Esophagus (tissue), 2 donors: Measurements from ENCODE around the gene DYNLT4. TPM values are rescaled to one million over a fixed set of nuclear protein-coding genes. Genes with fewer than 3 reads are reported as not detected.

Experiments used
- H3K27ac ChIP-seq, 2 donors: one replicate each; pipeline ENCODE4 v1.5.1; 2013; ENCODE audit warnings: low read depth in 2 of 2, mild to moderate bottlenecking in 2 of 2, inconsistent platforms in 1 of 2, low read length in 1 of 2, moderate library complexity in 1 of 2
- H3K27me3 ChIP-seq, 2 donors: one replicate each; pipeline ENCODE4 v1.6.1; 2013; ENCODE audit warnings: low read length in 2 of 2, control low read depth in 1 of 2, mild to moderate bottlenecking in 1 of 2; ENCODE audit not compliant: insufficient read depth in 2 of 2, control insufficient read depth in 1 of 2
- H3K36me3 ChIP-seq, 2 donors: one replicate each; pipeline ENCODE4 v1.6.1; 2013; ENCODE audit warnings: low read length in 1 of 2; ENCODE audit not compliant: control insufficient read depth in 2 of 2, insufficient read depth in 2 of 2
- H3K4me1 ChIP-seq, 2 donors: one replicate each; pipeline ENCODE4 v1.6.1; 2013; ENCODE audit warnings: low read length in 1 of 2; ENCODE audit not compliant: control insufficient read depth in 2 of 2, insufficient read depth in 2 of 2
- H3K4me3 ChIP-seq, 2 donors: one replicate each; pipeline ENCODE4 v1.5.1; 2013; ENCODE audit warnings: low read length in 2 of 2, mild to moderate bottlenecking in 2 of 2, low read depth in 1 of 2, moderate library complexity in 1 of 2
- H3K9me3 ChIP-seq, 2 donors: one replicate each; pipeline ENCODE4 v1.6.1; 2013; ENCODE audit warnings: mild to moderate bottlenecking in 2 of 2, low read depth in 1 of 2, low read length in 1 of 2, moderate library complexity in 1 of 2; ENCODE audit not compliant: control insufficient read depth in 2 of 2, insufficient read depth in 1 of 2
- WGBS, 2 donors: extraction: QIAGEN DNeasy Blood & Tissue Kit; methylation state at CpG; one replicate each; pipeline ENCODE4 v1.1.7; 2013; 5-methylcytosine and 5-hydroxymethylcytosine counted together
- polyA plus RNA-seq, 2 donors: library from polyadenylated mRNA; stranded (reverse); fragments of 200-250 nt; gene quantifications; one replicate each; pipeline ENCODE4 v1.2.3, GENCODE V29; 2013
- donor health status: healthy with polysubstance abuse.
- donor health status: Bipolar disorder and iron deficiency.

Gene DYNLT4
- polyA plus RNA-seq = under 1 TPM; 0.14 to 0.26 TPM

GRCh38 chr1:44806704-44807363 is at the start of gene DYNLT4:
DYNLT4 (minus strand) TSS chr1:44807351; CDS start chr1:44806668, 683 bp downstream.
- H3K4me1 ChIP-seq = peaks cover 17 to 51% of the 10 kb centered on the region in 2 donors
- WGBS, 2 donors = 39 to 42% methylated on average over 7 of the region's 7 CpGs
- H3K9me3 ChIP-seq = no peaks in the 10 kb centered on the region
- H3K27me3 ChIP-seq = no peaks in the 10 kb centered on the region
- peaks cover 12 to 43% of the 10 kb centered on the region in 2 donors for H3K36me3 ChIP-seq
- peak within 1 kb of the TSS in 1 of 2 donors; percentile 5 for H3K4me3 ChIP-seq
- H3K27ac ChIP-seq = peak within 1 kb of the TSS; percentile 99 to 100

GRCh38 chr1:44855742-44856141 is 48.6 kb upstream of the DYNLT4 start:
- 78 to 85% methylated on average over 7 of the region's 7 CpGs for WGBS, 2 donors
- no peaks in the 10 kb centered on the region for H3K27me3 ChIP-seq
- H3K36me3 ChIP-seq = peaks cover 0 to 5% of the 10 kb centered on the region in 2 donors
- no peak overlapping the region for H3K27ac ChIP-seq
- H3K9me3 ChIP-seq = no peaks in the 10 kb centered on the region
- H3K4me3 ChIP-seq = no peak overlapping the region
- H3K4me1 ChIP-seq = no peaks in the 10 kb centered on the region

GRCh38 chr1:44854970-44855369 is 47.8 kb upstream of the DYNLT4 start:
- H3K4me1 ChIP-seq = no peaks in the 10 kb centered on the region
- H3K9me3 ChIP-seq = no peaks in the 10 kb centered on the region
- H3K27ac ChIP-seq = no peak overlapping the region
- no peak overlapping the region for H3K4me3 ChIP-seq
- peaks cover 0 to 7% of the 10 kb centered on the region in 2 donors for H3K36me3 ChIP-seq
- WGBS, 2 donors = 74 to 83% methylated on average over 1 of the region's 1 CpG
- no peaks in the 10 kb centered on the region for H3K27me3 ChIP-seq

- H3K36me3 ChIP-seq = peaks cover 0 to 7% of the 10 kb centered on the region in 2 donors
- WGBS, 2 donors = 81 to 96% methylated on average over 6 of the region's 6 CpGs
- no peak overlapping the region for H3K27ac ChIP-seq
- no peaks in the 10 kb centered on the region for H3K4me1 ChIP-seq
- H3K9me3 ChIP-seq = no peaks in the 10 kb centered on the region
- H3K27me3 ChIP-seq = no peaks in the 10 kb centered on the region
- H3K4me3 ChIP-seq = no peak overlapping the region
Measured at GRCh38 chr1:44853201-44853600, 46.0 kb upstream of the DYNLT4 start.

GRCh38 chr1:44851308-44851707 is 44.2 kb upstream of the DYNLT4 start:
- no peak overlapping the region for H3K4me3 ChIP-seq
- WGBS, 2 donors = 92 to 96% methylated on average over 1 of the region's 1 CpG
- H3K27me3 ChIP-seq = no peaks in the 10 kb centered on the region
- no peaks in the 10 kb centered on the region for H3K4me1 ChIP-seq
- H3K9me3 ChIP-seq = no peaks in the 10 kb centered on the region
- peaks cover 0 to 7% of the 10 kb centered on the region in 2 donors for H3K36me3 ChIP-seq
- H3K27ac ChIP-seq = no peak overlapping the region

GRCh38 chr1:44849575-44850132 is 42.5 kb upstream of the DYNLT4 start:
- no peaks in the 10 kb centered on the region for H3K9me3 ChIP-seq
- no peak overlapping the region for H3K27ac ChIP-seq
- no peaks in the 10 kb centered on the region for H3K4me1 ChIP-seq
- H3K36me3 ChIP-seq = peaks cover 0 to 2% of the 10 kb centered on the region in 2 donors
- 50 to 74% methylated on average over 2 of the region's 2 CpGs for WGBS, 2 donors
- no peak overlapping the region for H3K4me3 ChIP-seq
- H3K27me3 ChIP-seq = no peaks in the 10 kb centered on the region

GRCh38 chr1:44848456-44849181 is 41.5 kb upstream of the DYNLT4 start:
- Histone ChIP-seq H3K4me1 (no peaks in the 10 kb centered on the region), H3K36me3 (peaks cover 0 to 2% of the 10 kb centered on the region in 2 donors), H3K4me3 (no peak overlapping the region), H3K27ac (no peak overlapping the region), H3K27me3 (no peaks in the 10 kb centered on the region), H3K9me3 (no peaks in the 10 kb centered on the region)
- 82 to 86% methylated on average over 7 of the region's 7 CpGs for WGBS, 2 donors

- Histone ChIP-seq H3K27me3 (no peaks in the 10 kb centered on the region), H3K9me3 (no peaks in the 10 kb centered on the region), H3K4me1 (no peaks in the 10 kb centered on the region), H3K27ac (no peak overlapping the region), H3K36me3 (peaks cover 0 to 2% of the 10 kb centered on the region in 2 donors), H3K4me3 (no peak overlapping the region)
- WGBS, 2 donors = 77 to 91% methylated on average over 1 of the region's 1 CpG
Measured at GRCh38 chr1:44847845-44848244, 40.7 kb upstream of the DYNLT4 start.

- H3K9me3 ChIP-seq = no peaks in the 10 kb centered on the region
- peaks cover 0 to 3% of the 10 kb centered on the region in 2 donors for H3K4me1 ChIP-seq
- 88 to 93% methylated on average over 1 of the region's 1 CpG for WGBS, 2 donors
- H3K36me3 ChIP-seq = peaks cover 0 to 2% of the 10 kb centered on the region in 2 donors
- no peaks in the 10 kb centered on the region for H3K27me3 ChIP-seq
- H3K27ac ChIP-seq = no peak overlapping the region
- no peak overlapping the region for H3K4me3 ChIP-seq
Measured at GRCh38 chr1:44846985-44847384, 39.8 kb upstream of the DYNLT4 start.
